ENCODE results near the gene AK5.

AK5 gene

DNA sequence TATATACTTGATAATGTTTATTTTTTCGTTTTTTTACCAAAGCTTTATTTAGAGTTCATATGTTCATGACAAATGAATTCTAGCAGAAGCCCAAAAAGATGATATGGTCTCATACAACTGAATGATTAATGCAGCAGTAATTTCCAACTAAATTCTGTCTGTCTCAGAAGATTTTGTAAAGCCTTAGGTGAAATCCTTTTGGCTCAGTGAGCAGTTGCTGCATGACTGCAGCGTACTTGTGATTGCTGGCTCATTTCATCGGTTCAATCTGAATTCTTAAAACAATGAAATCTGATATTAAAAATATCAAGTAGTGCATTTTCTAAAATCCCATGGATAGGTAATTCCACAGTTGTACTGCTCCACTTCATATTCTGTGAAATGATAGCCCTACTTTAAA is 73.2 kb downstream of the AK5 start:
- no peak for DNase-seq

DNA sequence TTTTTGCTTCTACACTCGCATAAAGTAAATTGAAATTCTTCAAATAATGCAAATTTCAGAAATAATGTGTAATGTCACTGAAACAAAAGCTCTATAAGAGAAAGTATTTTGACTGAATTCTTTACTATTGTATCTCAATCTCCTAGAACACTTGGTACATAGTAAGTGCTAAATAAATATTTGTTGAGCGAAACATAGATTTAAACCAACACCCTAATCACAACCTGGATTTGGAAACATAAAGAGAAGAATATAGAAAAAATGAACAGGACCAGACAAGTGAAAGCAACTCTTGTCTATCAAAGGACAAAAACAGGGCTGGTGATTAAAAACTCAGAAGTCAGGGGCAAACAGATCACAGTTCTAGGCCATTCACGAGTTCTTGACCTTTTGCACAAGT is 74.3 kb downstream of the AK5 start:
- no peak for DNase-seq

- DNase-seq, result no peak
Observed at GRCh38 chr1:77360256-77360655, 78.4 kb downstream of the AK5 start.

GRCh38 chr1:77361621-77362020 is 79.8 kb downstream of the AK5 start:
- no peak for DNase-seq

GRCh38 chr1:77370161-77370560 is 88.3 kb downstream of the AK5 start:
- no peak for DNase-seq

DNA sequence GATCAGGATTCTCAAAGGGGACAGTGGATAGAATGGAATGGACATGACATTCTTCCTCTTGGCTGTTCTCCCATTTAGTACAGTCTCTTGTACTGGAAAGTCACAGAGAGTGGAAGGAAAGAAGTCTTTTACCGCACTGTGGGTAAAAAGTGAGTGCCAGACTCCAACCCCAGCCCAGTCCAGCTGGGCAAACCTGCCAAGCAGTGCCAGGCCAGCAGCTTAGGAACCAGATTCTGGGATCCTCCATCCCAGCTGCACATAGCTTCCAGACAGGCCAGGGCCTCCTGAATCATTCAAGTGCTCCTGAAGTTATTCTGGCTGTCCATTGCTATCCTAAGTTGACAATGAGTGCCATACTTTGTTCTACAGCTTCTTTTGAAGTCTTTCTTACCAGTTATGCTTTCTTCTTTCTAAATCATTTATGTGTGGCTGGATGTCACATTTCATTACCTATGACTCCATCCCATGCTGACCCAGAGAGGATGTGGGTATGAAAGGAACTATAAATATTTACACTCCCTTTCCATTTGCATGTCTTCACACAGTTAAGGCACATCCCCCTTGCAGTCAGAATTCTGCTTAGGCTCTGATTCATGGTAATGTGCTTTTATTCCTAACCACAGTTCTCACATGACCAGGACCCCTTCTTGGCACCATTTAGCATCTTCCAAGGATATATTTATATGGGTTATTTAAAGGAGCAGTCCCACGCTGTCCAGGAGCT is 88.9 kb downstream of the AK5 start:
- no peak for DNase-seq

- no peak for DNase-seq
Observed at GRCh38 chr1:77371396-77371795, 89.6 kb downstream of the AK5 start.

- no peak for DNase-seq
Observed at GRCh38 chr1:77373702-77374101, 91.9 kb downstream of the AK5 start.

- no peak for DNase-seq
Observed at GRCh38 chr1:77375541-77375940, 93.7 kb downstream of the AK5 start.

DNA sequence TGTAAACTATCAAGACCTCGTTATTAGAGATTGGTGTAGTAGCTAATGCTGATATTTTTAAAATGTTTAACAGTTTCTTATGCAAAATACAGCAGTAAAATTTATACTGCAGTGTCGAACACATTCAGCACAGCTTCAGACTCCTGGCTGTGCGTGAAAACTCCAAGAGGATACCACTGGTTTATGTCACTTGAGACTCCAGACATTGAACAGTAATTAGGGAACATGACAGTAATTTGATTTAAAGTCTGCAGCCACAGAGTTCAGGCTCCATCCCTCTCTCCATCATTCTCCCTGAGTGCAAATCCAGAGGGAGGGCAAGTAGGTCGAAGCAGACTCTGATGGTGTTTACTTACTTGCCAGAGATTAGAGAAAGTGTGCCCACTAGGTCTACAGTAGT is 94.2 kb downstream of the AK5 start:
- DNase-seq, result no peak

GRCh38 chr1:77378723-77379535 is 97.1 kb downstream of the AK5 start:
- DNase-seq, result peak; percentile 17

DNA sequence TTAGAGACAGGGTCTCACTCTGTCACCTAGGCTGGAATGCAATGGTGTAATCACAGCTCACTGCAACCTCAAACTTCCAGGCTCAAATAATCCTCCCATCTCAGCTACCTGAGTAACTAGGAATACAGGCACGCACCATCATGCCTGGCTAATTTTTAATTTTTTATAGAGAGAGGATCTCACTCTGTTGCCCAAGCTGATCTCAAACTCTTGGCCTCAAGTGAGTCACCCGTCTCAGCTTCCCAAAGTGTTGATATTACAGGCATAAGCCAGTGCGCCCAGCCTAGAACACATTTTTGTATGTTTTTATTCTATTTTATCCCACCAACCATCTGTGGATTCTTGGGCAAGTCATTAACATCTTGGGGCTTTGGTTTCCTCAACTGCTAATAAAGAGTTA is 100.5 kb downstream of the AK5 start:
- no peak for DNase-seq

DNA sequence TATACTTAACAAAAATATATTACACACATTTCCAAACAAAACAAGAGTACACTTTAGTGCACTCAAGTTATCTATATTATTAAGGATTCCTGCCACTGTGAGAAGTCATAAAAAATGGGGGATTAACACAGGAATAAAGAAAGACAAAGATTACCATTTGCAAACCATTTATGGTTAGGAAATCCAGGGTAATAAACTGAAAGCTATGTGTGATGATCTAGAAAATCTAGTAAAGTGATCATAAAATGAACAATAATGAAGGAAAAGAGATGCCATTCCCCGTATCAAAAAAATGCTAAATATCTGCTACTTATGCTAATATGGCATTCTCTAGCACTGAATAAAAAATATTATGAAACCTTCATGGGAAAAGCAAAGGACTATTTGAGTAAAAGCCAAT is 101.4 kb downstream of the AK5 start:
- DNase-seq, result no peak

DNA sequence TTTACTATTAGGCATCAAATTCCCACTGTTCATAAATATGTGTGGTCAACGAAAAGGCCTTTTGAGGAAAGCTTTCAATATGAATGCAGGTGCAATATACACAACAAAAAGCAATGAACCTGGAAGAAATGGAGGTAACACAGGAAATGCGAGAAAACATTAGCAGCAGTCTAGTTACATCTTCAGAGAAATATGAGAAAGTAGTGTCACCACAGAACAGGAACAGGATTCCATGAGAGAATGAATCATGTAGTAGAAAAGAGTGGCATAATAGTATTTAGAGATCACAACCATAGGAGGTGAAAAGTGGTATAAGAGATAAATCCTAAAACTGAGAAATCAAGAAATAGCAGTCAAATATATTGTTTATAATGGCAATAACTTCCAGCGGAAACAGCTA is 103.7 kb downstream of the AK5 start:
- DNase-seq, result no peak

- DNase-seq, result no peak
Observed at GRCh38 chr1:77386276-77386675, 104.5 kb downstream of the AK5 start.

- no peak for DNase-seq
Observed at GRCh38 chr1:77387553-77387952, 105.7 kb downstream of the AK5 start.

DNA sequence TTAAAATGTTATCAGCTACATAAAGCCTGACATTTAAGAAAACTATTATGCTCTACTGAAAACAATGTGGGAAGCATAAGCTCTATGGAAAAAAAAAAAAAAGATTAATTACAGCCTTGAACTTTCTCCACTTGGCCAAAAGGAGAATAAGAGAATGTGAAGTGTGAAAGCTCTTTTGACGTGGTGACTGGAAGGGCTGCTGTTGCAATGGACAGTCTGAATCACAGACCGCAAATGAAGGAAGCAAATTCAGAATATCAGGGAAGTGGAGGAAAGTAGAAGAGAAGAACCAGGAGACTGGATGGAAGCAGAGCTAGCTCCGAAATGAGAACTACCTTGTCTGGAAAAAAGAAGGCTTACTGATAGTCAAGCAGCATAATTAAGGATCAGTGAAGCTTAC is 106.8 kb downstream of the AK5 start:
- DNase-seq, result no peak

DNA sequence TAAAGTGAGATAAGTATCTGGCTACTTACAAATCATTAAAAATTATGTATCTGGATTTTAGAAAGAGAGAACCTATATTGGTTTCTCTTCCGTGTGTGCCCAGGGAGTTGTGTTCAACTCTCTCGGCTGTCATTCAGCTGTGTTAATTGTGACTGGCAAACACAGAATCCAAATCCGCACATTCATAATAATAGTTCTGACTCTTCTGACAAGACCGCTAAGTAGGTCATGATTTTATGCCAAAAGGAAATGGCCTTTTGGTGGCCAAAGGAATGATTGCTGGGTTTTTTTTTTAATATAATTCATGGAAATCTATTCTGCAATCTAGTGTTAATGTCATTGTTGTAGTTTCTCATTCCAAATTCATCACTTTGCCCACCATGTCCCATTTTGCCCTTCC is 110.7 kb downstream of the AK5 start:
- DNase-seq, result no peak

- DNase-seq, result no peak
Observed at GRCh38 chr1:77394166-77394565, 112.3 kb downstream of the AK5 start.

- no peak for DNase-seq
Observed at GRCh38 chr1:77395051-77395450, 113.2 kb downstream of the AK5 start.

GRCh38 chr1:77398152-77398551 is 116.3 kb downstream of the AK5 start:
- DNase-seq, result no peak

GRCh38 chr1:77399250-77400086 is 117.6 kb downstream of the AK5 start:
- DNase-seq, result no peak

DNA sequence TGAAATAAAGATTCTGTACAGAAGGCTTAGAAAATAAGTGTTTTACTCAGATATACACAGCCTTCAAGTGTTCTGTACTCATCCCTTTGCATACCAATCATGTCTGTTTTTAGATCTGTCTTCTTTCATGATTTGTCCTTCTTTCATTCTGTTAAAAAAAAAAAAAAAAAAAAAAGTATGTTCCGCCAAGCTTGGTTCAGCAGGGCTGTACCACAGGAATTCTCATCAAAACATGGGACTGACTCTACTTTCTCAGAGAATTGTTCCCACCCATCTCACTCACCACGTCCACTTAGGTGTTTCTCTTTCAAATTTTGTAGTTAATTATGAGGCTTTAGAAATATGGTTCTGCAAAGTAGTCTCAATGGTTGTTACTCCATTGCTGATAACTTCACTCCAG is 119.0 kb downstream of the AK5 start:
- DNase-seq, result no peak

DNA sequence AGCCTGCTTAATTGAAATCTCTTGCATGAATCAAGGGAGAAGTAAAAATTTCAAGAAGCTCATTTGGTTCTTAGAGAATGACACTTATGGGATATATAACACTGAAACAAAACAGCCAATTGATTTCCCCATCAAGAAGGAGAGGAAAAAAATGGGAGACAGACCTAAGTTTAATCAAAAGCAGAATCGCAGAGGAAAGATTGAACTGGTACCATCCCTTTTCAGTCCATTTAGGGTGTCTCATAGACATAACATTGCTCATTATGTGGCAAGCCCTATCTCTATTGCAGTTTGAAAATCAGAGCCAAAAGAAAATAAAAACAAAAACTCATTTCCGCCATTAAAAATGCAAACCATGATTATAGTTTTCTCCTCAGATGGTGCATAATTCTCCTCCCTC is 119.6 kb downstream of the AK5 start:
- DNase-seq, result no peak

Data from hematopoietic multipotent progenitor cell treated with erythropoietin and hydrocortisone succinate and interleukin-3 and kit ligand, for 6 days (in vitro differentiated cells).